ENCODE results near the gene IRAK3.
"Not testable (repeated sequence)": the region's sequence is repeated elsewhere in the genome, so short reads cannot be mapped to it uniquely, and the experiment has no call there.

- TF ChIP-seq CTCF (IDR thresholded peaks at IDR 0.05); JUN (CRISPR knock-in tag; IDR thresholded peaks at IDR 0.05); MAX (CRISPR knock-in tag; IDR thresholded peaks at IDR 0.05): not testable (repeated sequence)
These were observed 47.3 kb downstream of the IRAK3 start for GRCh38 chr12:66236282-66236675.
